Activated naive CD8-positive, alpha-beta T cell (primary cell): ENCODE measurements around the gene PSME4.
A peak's percentile ranks its signal among the peaks of the same experiment; 100 is the strongest.
"Not testable (repeated sequence)": the region's sequence is repeated elsewhere in the genome, so short reads cannot be mapped to it uniquely, and the experiment has no call there.

ENCODE experiments used
- H3K27ac Mint-ChIP-seq: one replicate; pipeline ENCODE4 v1.8.0; 2021; ENCODE audit warnings: mixed read lengths
- H3K27me3 Mint-ChIP-seq: one replicate; pipeline ENCODE4 v1.8.0; 2021; ENCODE audit warnings: mixed read lengths
- H3K36me3 Mint-ChIP-seq: one replicate; pipeline ENCODE4 v1.8.0; 2021; ENCODE audit warnings: mixed read lengths
- H3K4me1 Mint-ChIP-seq: one replicate; pipeline ENCODE4 v1.8.0; 2021; ENCODE audit warnings: low read depth, mixed read lengths
- H3K4me3 Mint-ChIP-seq: one replicate; pipeline ENCODE4 v1.8.0; 2021; ENCODE audit warnings: mild to moderate bottlenecking, mixed read lengths
- H3K9me3 Mint-ChIP-seq: one replicate; pipeline ENCODE4 v1.8.0; 2021; ENCODE audit warnings: low read depth, mixed read lengths

The PSME4 gene

GRCh38 chr2:53985646-53986045, 14.9 kb upstream of the PSME4 start:
- H3K27ac Mint-ChIP-seq: no peak overlapping the region
- no peaks in the 10 kb centered on the region for H3K27me3 Mint-ChIP-seq

DNA sequence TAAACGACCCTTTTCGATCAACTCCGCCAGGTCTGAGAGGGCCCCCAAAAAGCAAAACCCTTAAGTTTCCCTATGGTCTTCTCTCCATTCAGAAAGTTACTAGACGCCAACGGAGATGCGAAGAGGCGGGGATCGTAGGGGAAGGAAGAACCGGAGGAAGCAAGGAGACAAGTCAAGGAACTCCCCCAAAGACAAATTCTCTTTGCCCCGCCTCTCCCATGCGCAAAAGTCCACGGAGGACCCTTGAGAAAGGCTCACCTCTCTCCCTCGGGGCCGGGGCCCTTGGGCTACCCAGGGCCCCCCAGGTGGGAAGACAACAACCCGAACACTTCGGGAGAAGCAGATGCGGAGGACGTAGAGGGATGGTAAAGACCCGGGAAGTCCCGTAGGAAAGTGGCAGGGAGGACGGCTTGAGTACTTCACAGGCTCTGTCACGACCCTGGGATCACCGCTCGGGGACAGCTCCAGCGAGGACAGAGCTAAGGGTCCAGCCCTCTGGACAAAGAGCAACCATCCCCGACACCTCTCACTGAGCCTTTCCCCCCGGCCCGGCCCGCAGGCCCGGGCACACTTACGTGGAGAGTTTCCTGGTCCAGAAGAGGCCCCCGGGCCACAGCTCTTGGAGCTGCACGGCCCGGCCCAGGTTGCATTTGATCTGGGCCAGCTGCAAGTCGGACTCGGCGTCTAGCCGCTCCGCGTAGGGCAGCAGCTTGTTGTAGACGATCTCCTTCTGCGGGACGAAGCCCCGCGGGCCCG, 647 bp downstream of the PSME4 start:
- H3K27me3 Mint-ChIP-seq: no peaks in the 10 kb centered on the region
- peak overlapping the region; percentile 99 for H3K4me3 Mint-ChIP-seq
- peaks cover 8% of the 10 kb centered on the region for H3K36me3 Mint-ChIP-seq
- H3K27ac Mint-ChIP-seq: peak overlapping the region; percentile 91
- H3K9me3 Mint-ChIP-seq: no peaks in the 10 kb centered on the region
- H3K4me1 Mint-ChIP-seq: peaks cover 53% of the 10 kb centered on the region

More at GRCh38 chr2:53985646-53986045, 14.9 kb upstream of the PSME4 start:
- H3K4me1 Mint-ChIP-seq: peaks cover 36% of the 10 kb centered on the region
- peaks cover 17% of the 10 kb centered on the region for H3K36me3 Mint-ChIP-seq
- no peaks in the 10 kb centered on the region for H3K9me3 Mint-ChIP-seq
- H3K4me3 Mint-ChIP-seq: no peak overlapping the region

DNA sequence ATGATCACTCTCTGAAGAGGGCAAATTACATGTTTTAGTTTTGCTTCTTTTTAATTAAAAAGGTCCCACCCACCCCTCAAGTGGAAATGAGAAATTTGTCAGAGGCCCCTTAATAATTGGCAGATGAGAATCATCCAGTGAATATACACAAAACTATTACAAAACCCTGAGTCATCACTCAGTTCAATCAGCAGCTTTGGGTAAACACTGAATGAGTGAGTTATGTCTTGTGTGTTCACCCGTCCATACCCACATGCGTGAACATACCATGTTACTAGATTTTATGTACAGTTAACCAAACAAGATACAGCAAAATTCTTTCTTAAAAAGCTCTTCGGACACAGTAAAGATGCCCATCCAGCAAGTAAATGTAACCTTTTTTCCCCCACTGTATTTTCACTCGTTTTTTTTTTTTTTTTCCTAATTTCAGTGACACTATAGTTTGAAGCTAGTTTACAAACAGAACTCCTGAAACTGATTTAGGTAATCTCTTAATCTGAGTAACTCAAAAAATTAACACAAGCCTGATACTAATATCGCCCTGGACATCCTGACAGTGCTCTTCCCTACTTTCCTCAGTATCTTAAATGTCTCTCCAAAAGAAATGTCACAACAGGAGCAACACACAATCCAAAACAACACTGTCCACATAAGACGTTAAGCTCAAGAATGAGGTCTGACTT, 1.4 kb downstream of the PSME4 start:
- Mint-ChIP-seq H3K27ac (peak overlapping the region; percentile 91), H3K36me3 (peaks cover 6% of the 10 kb centered on the region), H3K9me3 (no peaks in the 10 kb centered on the region), H3K4me1 (peaks cover 58% of the 10 kb centered on the region), H3K27me3 (no peaks in the 10 kb centered on the region), H3K4me3 (peak overlapping the region; percentile 99)

DNA sequence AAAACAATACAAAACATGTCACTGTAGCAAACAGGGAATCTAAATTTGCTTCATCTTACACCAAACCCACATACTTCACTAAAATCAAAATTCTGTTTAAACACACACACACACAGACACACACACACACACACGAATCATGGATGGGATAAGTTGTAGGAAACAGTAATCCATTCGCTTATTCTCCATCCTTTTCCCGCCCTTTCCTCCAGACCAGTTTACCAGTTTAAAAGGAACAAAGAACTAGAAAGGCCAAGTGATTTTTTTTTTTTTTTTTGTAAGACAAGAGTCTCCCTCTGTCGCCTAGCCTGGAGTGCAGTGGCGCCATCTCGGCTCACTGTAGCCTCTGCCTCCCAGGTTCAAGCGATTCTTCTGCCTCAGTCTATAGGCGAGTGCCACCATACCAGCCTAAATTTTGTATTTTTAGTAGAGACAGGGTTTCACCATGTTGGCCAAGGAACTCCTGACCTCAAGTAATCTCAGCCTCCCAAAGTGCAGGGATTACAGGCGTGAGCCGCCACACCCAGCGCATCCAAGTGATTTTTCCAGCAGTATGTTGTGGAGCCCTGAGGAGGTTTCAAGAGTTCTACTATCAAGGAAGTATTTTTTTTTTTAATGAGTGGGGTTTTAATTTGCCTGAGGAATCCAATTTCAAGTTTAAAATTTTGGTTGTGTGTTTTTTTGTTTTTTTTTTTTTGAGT, 5.7 kb downstream of the PSME4 start:
- H3K36me3 Mint-ChIP-seq: peaks cover 8% of the 10 kb centered on the region
- H3K9me3 Mint-ChIP-seq: no peaks in the 10 kb centered on the region
- peak overlapping the region; percentile 51 for H3K4me3 Mint-ChIP-seq
- H3K27ac Mint-ChIP-seq: peak overlapping the region; percentile 73
- no peaks in the 10 kb centered on the region for H3K27me3 Mint-ChIP-seq
- H3K4me1 Mint-ChIP-seq: peaks cover 74% of the 10 kb centered on the region

GRCh38 chr2:53964257-53964952, 6.4 kb downstream of the PSME4 start:
- Mint-ChIP-seq H3K27me3 (no peaks in the 10 kb centered on the region), H3K4me3 (peak overlapping the region; percentile 51)

DNA sequence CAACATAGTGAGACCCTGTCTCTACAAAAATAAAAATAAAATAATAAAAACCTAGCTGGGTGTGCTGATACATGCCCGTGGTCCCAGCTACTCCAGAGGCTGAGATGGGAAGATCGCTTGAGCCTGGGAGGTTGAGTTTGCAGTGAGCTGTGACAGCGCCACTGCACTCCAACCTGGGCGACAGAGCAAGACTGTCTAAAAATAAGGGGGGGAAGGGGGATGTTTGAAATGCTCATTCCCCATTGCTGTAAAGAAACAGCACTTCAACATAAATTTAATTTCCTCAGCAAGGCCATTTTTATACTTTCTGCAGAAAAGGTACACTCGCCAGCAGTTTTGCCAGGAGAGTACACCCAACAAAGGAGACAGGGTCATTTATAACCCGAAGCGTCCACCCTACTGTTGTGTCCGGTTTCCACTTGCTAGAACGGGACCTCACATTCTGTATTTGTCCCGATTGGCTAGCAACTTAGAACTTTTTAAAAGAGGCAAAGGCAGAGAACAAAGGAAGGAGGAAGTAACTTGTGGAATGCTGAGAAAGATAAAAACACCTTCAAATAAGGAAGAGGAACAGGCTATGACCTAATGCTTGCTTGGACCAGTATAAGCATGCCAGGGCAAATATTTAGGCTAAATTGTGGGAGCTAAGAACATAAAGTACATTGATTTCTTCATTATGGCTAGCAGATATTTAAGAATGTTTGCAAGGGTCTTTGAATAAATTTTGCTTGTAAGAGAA, 9.1 kb downstream of the PSME4 start:
- not testable (repeated sequence) for H3K27me3 Mint-ChIP-seq, H3K4me3 Mint-ChIP-seq, H3K9me3 Mint-ChIP-seq, H3K36me3 Mint-ChIP-seq
- Mint-ChIP-seq H3K4me1 (peaks cover 70% of the 10 kb centered on the region), H3K27ac (peak overlapping the region; percentile 12)

More at GRCh38 chr2:53964257-53964952, 6.4 kb downstream of the PSME4 start:
- H3K27ac Mint-ChIP-seq: peak overlapping the region; percentile 73
- H3K9me3 Mint-ChIP-seq: no peaks in the 10 kb centered on the region
- peaks cover 74% of the 10 kb centered on the region for H3K4me1 Mint-ChIP-seq
- peaks cover 8% of the 10 kb centered on the region for H3K36me3 Mint-ChIP-seq

DNA sequence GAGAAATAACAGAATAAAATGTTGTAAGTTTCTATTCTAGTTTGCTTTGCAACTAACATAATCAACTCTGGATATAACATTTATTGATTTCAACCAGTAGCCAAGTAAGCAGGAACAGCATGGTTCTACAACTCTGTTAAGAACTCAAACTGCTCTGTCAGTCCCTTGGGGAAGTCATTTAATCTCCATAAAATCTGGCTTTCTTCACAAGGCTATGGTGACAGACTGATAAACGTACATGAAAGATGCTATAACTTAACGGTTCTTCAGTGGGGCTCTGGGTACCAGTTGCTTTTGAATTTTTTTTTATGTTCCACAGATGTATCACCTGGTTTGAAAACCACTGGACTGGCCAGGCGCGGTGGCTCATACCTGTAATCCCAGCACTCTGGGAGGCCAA, 10.3 kb downstream of the PSME4 start:
- H3K4me3 Mint-ChIP-seq: no peak overlapping the region
- no peak overlapping the region for H3K27ac Mint-ChIP-seq
- H3K36me3 Mint-ChIP-seq: peaks cover 6% of the 10 kb centered on the region
- peaks cover 70% of the 10 kb centered on the region for H3K4me1 Mint-ChIP-seq
- no peaks in the 10 kb centered on the region for H3K27me3 Mint-ChIP-seq
- no peaks in the 10 kb centered on the region for H3K9me3 Mint-ChIP-seq

GRCh38 chr2:53958443-53958842, 12.3 kb downstream of the PSME4 start:
- Mint-ChIP-seq H3K27me3 (no peaks in the 10 kb centered on the region), H3K27ac (no peak overlapping the region), H3K9me3 (no peaks in the 10 kb centered on the region), H3K4me1 (peaks cover 54% of the 10 kb centered on the region), H3K36me3 (peaks cover 4% of the 10 kb centered on the region), H3K4me3 (no peak overlapping the region)

DNA sequence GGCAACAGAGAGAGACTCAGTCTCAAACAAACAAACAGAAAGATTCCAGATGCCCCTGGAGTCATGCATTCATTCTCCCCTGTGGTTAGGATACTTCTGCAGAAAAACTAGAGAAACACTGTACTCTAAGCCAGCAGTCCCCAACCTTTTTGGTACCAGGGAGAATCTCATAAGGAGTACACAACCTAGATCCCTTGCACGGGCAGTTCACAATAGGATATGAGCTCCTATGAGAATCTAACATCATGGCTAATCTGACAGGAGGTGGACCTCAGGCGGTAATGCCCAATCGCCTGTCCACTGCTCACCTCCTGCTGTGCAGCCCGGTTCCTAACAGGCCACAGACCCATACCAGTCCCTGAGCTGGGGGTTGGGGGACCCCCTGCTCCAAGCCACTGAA, 18.3 kb downstream of the PSME4 start:
- H3K36me3 Mint-ChIP-seq: peaks cover 4% of the 10 kb centered on the region
- H3K9me3 Mint-ChIP-seq: no peaks in the 10 kb centered on the region
- no peaks in the 10 kb centered on the region for H3K27me3 Mint-ChIP-seq
- H3K27ac Mint-ChIP-seq: no peak overlapping the region
- no peak overlapping the region for H3K4me3 Mint-ChIP-seq
- peaks cover 42% of the 10 kb centered on the region for H3K4me1 Mint-ChIP-seq

- Mint-ChIP-seq H3K27me3 (no peaks in the 10 kb centered on the region), H3K4me3 (no peak overlapping the region), H3K27ac (peak overlapping the region; percentile 28), H3K4me1 (peaks cover 42% of the 10 kb centered on the region), H3K9me3 (no peaks in the 10 kb centered on the region), H3K36me3 (peaks cover 12% of the 10 kb centered on the region)
Measured at GRCh38 chr2:53949457-53949856, 21.3 kb downstream of the PSME4 start.

GRCh38 chr2:53945538-53945937, 25.3 kb downstream of the PSME4 start:
- Mint-ChIP-seq H3K4me3 (no peak overlapping the region), H3K27ac (peak overlapping the region; percentile 55), H3K36me3 (peaks cover 14% of the 10 kb centered on the region), H3K9me3 (no peaks in the 10 kb centered on the region), H3K27me3 (no peaks in the 10 kb centered on the region), H3K4me1 (peaks cover 32% of the 10 kb centered on the region)

DNA sequence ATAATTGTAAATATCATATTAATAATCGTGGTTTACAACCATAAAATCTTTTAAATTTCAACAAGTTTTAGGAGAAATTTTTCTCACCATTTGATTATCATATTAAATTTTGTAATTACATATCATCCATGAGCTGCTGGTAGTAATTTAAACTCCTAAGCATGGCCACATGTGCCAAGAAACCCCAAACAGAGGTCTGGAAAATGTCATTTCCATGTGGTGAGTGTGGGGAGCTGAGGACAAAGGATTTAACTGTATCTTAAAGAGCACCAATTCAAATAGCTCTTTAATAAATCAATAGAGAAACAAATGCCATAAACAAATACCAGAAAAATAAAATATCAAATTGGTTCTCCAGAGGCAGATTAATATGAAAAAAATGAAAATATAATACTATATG, 26.3 kb downstream of the PSME4 start:
- H3K9me3 Mint-ChIP-seq: no peaks in the 10 kb centered on the region
- no peak overlapping the region for H3K4me3 Mint-ChIP-seq
- H3K36me3 Mint-ChIP-seq: peaks cover 13% of the 10 kb centered on the region
- no peak overlapping the region for H3K27ac Mint-ChIP-seq
- H3K27me3 Mint-ChIP-seq: no peaks in the 10 kb centered on the region
- H3K4me1 Mint-ChIP-seq: peaks cover 31% of the 10 kb centered on the region

- Mint-ChIP-seq H3K4me1 (peaks cover 25% of the 10 kb centered on the region), H3K9me3 (no peaks in the 10 kb centered on the region), H3K27me3 (no peaks in the 10 kb centered on the region), H3K27ac (no peak overlapping the region), H3K36me3 (peaks cover 16% of the 10 kb centered on the region), H3K4me3 (no peak overlapping the region)
Measured at GRCh38 chr2:53942280-53942679, 28.5 kb downstream of the PSME4 start.

DNA sequence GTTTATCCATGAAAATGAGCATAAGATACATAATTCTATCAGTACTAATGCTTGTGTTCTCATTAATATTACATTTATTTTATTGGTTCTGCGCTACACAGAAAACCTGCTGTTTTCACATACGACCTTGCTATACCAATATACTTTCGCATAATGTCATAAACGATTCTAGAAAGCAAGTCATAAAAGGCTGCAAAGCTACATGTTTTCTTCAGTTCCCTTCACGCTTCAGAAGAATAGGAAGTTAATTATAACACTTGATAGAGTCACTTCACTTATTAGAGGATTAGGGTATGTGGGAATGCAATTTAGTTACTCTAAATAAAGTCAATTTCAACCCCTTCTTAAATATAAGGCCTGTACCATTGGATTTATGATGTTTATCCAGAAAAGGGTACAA, 29.0 kb downstream of the PSME4 start:
- Mint-ChIP-seq H3K36me3 (peaks cover 16% of the 10 kb centered on the region), H3K4me1 (peaks cover 25% of the 10 kb centered on the region), H3K27me3 (no peaks in the 10 kb centered on the region), H3K27ac (no peak overlapping the region), H3K4me3 (no peak overlapping the region), H3K9me3 (no peaks in the 10 kb centered on the region)
